Measurements from ENCODE around the gene GSE1. TPM values are rescaled to one million over a fixed set of nuclear protein-coding genes. Genes with fewer than 3 reads are reported as not detected.
A peak's percentile ranks its signal among the peaks of the same experiment; 100 is the strongest.

GSE1 gene
- 10 to 100 TPM; 15.5 to 15.6 (median 15.5) TPM for total RNA-seq

GRCh38 chr16:85612801-85613603 is at the start of gene GSE1:
Gene GSE1, plus strand, starts transcription at chr16:85613322. Its CDS starts 70 bp downstream, at chr16:85613392.
- peak; percentile 37 for DNase-seq
- Mint-ChIP-seq H3K4me3 (peak within 1 kb of the TSS; percentile 64), H3K4me1 (ENCODE audit: low read depth) (peaks cover 51% of the 10 kb centered on the region), H3K36me3 (ENCODE audit: insufficient read depth) (no peaks in the 10 kb centered on the region), H3K9me3 (no peaks in the 10 kb centered on the region), H3K27me3 (ENCODE audit: low read depth) (peaks cover 5% of the 10 kb centered on the region)
- peak; percentile 21 to 26 for ATAC-seq

DNA sequence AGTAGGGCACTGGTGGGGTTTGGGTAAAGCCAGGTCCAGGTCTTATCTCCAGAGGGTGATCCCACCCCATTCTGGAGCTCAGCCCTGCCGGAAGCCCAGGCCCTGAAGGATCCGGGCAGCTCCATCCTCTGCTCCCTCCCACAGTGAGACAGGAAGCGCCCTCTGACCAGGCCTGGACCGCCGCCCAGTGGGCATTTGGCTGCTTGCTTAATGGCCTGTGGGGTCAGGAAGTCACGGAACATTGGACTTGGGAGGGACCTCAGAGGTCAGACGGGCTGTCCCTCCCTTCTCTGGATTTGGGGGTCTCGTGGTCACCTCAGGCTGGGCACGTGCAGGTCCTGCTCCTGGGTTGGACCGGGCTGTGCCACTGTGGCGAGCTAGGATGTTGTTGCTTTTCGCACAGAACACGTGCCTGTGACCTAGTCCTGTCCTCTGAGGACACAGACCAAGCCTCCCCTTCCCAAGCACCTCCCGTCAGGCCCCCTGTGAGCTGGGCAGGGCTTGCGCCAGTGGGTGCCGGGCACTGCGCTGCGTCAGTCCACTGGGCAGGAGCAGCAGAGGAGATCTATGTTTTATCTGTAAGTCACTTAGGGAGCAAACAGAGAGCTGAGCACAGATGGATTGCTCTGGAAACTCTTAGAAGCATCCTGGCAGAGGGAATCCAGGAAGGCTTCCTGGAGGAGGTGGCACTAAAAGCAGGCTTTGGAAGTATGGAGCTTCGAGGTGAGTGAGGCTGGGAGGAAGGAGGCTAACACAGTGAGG is 49.4 kb upstream of the GSE1 start:
- no peaks in the 10 kb centered on the region for H3K9me3 Mint-ChIP-seq
- ATAC-seq, result no peak
- H3K4me3 Mint-ChIP-seq, result no peak overlapping the region
- DNase-seq, result no peak
- peaks cover 56% of the 10 kb centered on the region for H3K4me1 Mint-ChIP-seq (ENCODE audit: low read depth)
- no peaks in the 10 kb centered on the region for H3K27me3 Mint-ChIP-seq (ENCODE audit: low read depth)
- H3K36me3 Mint-ChIP-seq (ENCODE audit: insufficient read depth), result no peaks in the 10 kb centered on the region

DNA sequence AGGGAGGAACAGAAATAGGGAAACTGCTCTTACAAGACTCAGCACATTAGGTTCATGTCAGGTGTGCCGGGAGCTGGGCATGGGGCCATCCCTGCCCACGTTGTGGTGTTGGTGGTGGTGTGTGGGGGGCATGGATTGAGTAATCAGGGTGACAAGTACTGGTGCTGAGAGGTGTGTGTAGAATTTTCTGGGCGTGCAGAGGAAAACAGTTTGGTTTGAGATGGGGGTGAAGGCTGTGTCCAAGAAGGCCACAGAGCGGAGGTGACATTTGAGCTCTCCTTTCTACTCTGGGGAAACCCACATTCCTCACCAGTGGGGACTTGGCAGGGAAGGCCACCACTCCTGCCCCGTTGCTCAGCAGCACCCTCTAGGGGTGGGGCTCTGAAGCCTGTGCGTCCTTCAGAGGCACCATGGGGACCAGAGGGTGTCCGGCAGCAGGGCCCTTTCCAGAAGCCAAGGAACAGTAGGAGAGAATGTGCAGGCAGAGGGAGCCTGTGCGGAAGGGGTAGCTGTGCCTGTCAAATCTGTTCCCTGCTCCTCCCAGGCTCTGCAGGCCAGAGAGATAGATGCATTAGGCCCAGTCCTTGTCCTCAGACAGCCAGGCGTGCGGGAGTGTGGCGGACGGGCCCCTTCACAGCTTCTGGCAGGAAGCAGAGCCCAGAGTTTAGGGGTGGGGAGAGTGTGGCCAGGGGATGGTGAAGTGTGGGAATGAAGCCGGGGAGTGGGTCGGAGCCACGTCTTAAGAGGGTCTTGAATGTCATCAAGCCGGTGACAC is 48.7 kb upstream of the GSE1 start:
- Mint-ChIP-seq H3K4me3 (no peak overlapping the region), H3K36me3 (ENCODE audit: insufficient read depth) (no peaks in the 10 kb centered on the region)
- peak; percentile 57 to 77 for ATAC-seq

GRCh38 chr16:85565340-85565739 is 47.8 kb upstream of the GSE1 start:
- DNase-seq (no peak), ATAC-seq (no peak)
- Mint-ChIP-seq H3K27me3 (ENCODE audit: low read depth) (no peaks in the 10 kb centered on the region), H3K4me3 (no peak overlapping the region), H3K36me3 (ENCODE audit: insufficient read depth) (no peaks in the 10 kb centered on the region), H3K9me3 (no peaks in the 10 kb centered on the region), H3K4me1 (ENCODE audit: low read depth) (peaks cover 61% of the 10 kb centered on the region)

More for the DNA sequence above, 48.7 kb upstream of the GSE1 start:
- H3K9me3 Mint-ChIP-seq, result no peaks in the 10 kb centered on the region
- no peaks in the 10 kb centered on the region for H3K27me3 Mint-ChIP-seq (ENCODE audit: low read depth)
- peak; percentile 21 for DNase-seq
- peaks cover 57% of the 10 kb centered on the region for H3K4me1 Mint-ChIP-seq (ENCODE audit: low read depth)

- H3K4me3 Mint-ChIP-seq, result no peak overlapping the region
- H3K4me1 Mint-ChIP-seq (ENCODE audit: low read depth), result peaks cover 64% of the 10 kb centered on the region
- no peaks in the 10 kb centered on the region for H3K36me3 Mint-ChIP-seq (ENCODE audit: insufficient read depth)
- no peak for ATAC-seq
- H3K9me3 Mint-ChIP-seq, result no peaks in the 10 kb centered on the region
- no peaks in the 10 kb centered on the region for H3K27me3 Mint-ChIP-seq (ENCODE audit: low read depth)
- no peak for DNase-seq
Measured at GRCh38 chr16:85565801-85566526, 47.2 kb upstream of the GSE1 start.

- ATAC-seq (no peak), DNase-seq (no peak)
- Mint-ChIP-seq H3K36me3 (ENCODE audit: insufficient read depth) (no peaks in the 10 kb centered on the region), H3K4me3 (no peak overlapping the region), H3K27me3 (ENCODE audit: low read depth) (no peaks in the 10 kb centered on the region), H3K4me1 (ENCODE audit: low read depth) (peaks cover 69% of the 10 kb centered on the region), H3K9me3 (no peaks in the 10 kb centered on the region)
Measured at GRCh38 chr16:85566561-85567100, 46.5 kb upstream of the GSE1 start.

GRCh38 chr16:85567101-85567866 is 45.8 kb upstream of the GSE1 start:
- H3K9me3 Mint-ChIP-seq, result no peaks in the 10 kb centered on the region
- ATAC-seq, result no peak

DNA sequence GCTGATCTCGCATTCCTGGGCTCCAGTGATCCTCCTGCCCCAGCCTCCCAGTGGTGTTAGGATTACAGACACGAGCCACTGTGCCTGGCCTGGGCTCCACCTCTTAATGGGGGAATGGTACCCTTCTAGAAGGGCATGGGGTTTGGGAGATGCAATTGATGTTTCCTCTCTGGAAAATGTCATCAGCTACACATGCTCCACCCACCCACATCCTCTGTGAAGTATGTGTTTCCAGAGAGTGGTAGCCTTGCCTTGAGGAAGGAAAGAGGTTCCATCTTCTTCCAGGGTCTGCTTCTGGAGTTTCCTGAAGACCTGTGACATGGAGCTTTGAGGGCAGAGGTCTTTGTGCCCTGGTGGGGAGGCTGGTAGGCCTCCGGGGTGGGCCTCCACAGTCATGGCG is 45.2 kb upstream of the GSE1 start:
- Mint-ChIP-seq H3K4me3 (no peak overlapping the region), H3K27me3 (ENCODE audit: low read depth) (no peaks in the 10 kb centered on the region), H3K4me1 (ENCODE audit: low read depth) (peaks cover 75% of the 10 kb centered on the region), H3K36me3 (ENCODE audit: insufficient read depth) (no peaks in the 10 kb centered on the region), H3K9me3 (no peaks in the 10 kb centered on the region)
- ATAC-seq (no peak), DNase-seq (no peak)

More at GRCh38 chr16:85567101-85567866, 45.8 kb upstream of the GSE1 start:
- no peak overlapping the region for H3K4me3 Mint-ChIP-seq
- H3K27me3 Mint-ChIP-seq (ENCODE audit: low read depth), result no peaks in the 10 kb centered on the region
- DNase-seq, result no peak
- no peaks in the 10 kb centered on the region for H3K36me3 Mint-ChIP-seq (ENCODE audit: insufficient read depth)
- H3K4me1 Mint-ChIP-seq (ENCODE audit: low read depth), result peaks cover 74% of the 10 kb centered on the region

DNA sequence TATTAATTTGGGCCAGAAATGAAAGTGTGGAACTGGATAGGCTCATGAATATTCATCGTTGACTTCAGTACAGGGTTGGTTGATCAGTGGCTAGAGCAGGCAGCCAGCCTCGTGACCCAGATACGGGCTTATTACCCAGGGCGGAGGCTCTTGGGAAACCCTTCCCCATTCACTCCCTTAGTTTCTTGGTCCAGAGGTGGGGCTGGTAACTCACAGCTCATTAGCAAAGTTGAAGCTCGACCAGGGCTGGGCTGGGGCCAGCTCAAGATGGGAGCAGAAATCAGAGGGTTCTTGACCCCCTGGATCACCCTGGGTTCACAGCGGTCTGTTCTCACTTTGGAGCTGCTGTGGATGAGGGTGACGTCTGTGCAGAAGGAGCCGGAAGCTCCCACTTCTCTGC is 44.6 kb upstream of the GSE1 start:
- Mint-ChIP-seq H3K36me3 (ENCODE audit: insufficient read depth) (no peaks in the 10 kb centered on the region), H3K4me3 (no peak overlapping the region), H3K27me3 (ENCODE audit: low read depth) (no peaks in the 10 kb centered on the region), H3K4me1 (ENCODE audit: low read depth) (peaks cover 73% of the 10 kb centered on the region), H3K9me3 (no peaks in the 10 kb centered on the region)
- DNase-seq (no peak), ATAC-seq (no peak)

GRCh38 chr16:85569039-85569614 is 44.0 kb upstream of the GSE1 start:
- Mint-ChIP-seq H3K9me3 (no peaks in the 10 kb centered on the region), H3K36me3 (ENCODE audit: insufficient read depth) (no peaks in the 10 kb centered on the region), H3K27me3 (ENCODE audit: low read depth) (no peaks in the 10 kb centered on the region), H3K4me3 (peak overlapping the region; percentile 48), H3K4me1 (ENCODE audit: low read depth) (peaks cover 67% of the 10 kb centered on the region)
- DNase-seq (no peak), ATAC-seq (no peak)

GRCh38 chr16:85569615-85570212 is 43.4 kb upstream of the GSE1 start:
- DNase-seq (no peak), ATAC-seq (peak; percentile 53)
- no peaks in the 10 kb centered on the region for H3K36me3 Mint-ChIP-seq (ENCODE audit: insufficient read depth)
- H3K4me1 Mint-ChIP-seq (ENCODE audit: low read depth), result peaks cover 61% of the 10 kb centered on the region
- H3K27me3 Mint-ChIP-seq (ENCODE audit: low read depth), result no peaks in the 10 kb centered on the region
- peak overlapping the region; percentile 48 for H3K4me3 Mint-ChIP-seq
- no peaks in the 10 kb centered on the region for H3K9me3 Mint-ChIP-seq

- peaks cover 60% of the 10 kb centered on the region for H3K4me1 Mint-ChIP-seq (ENCODE audit: low read depth)
- no peaks in the 10 kb centered on the region for H3K27me3 Mint-ChIP-seq (ENCODE audit: low read depth)
- H3K4me3 Mint-ChIP-seq, result peak overlapping the region; percentile 31
- no peaks in the 10 kb centered on the region for H3K9me3 Mint-ChIP-seq
- DNase-seq, result no peak
- H3K36me3 Mint-ChIP-seq (ENCODE audit: insufficient read depth), result no peaks in the 10 kb centered on the region
- peak; percentile 57 to 69 for ATAC-seq
Measured at GRCh38 chr16:85570213-85570734, 42.8 kb upstream of the GSE1 start.

Data from activated T-cell treated with anti-CD3 and anti-CD28 coated beads, Interleukin-2, amount 50 U/mL, for 4 hours (primary cell).